ENCODE data around the gene CALN1.
"Not testable (repeated sequence)": the region's sequence is repeated elsewhere in the genome, so short reads cannot be mapped to it uniquely, and the experiment has no call there.

The CALN1 gene

DNA sequence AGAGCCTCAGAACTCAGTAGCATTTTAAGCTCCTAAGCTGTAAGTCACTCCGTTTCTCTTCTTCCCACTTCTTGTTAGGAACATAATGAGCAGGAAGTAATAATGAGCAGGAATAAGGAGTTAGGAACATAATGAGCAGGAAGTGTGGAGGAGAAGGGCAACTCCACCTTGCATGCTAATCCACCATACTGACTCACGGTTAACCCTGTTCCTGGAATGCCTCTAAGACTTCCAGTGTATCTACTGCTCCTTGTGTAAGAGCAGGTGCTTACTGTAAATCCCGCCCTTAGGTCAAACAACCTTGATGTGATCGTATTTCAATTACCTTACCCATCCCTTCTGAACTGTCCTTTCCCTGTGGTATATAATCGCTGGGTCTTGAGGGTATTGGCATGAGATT lies 528.7 kb downstream of the CALN1 start:
- DNase-seq (ENCODE audit: low spot score): no peak
- FAIRE-seq: no peak

DNA sequence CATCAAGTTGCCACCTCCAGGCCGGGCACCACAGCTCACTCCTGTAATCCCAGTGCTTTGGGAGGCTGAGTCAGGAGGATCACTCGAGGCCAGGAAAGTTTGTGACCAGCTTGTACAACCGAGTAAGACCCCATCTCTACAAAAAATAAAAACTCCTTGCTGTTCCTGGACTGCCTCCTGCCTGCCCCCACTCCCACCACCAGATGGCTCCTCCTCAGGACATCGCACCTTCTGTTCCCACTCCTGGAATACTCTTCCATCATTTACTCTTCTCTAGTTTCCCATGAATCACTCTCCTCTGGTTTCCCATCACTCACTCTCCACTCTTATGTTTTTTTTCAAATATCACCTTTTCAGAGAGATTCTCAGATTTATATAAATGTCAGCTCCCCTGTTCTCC lies 540.7 kb downstream of the CALN1 start:
- DNase-seq (ENCODE audit: low spot score) (peak; percentile 23), FAIRE-seq (no peak)

GRCh38 chr7:71870812-71871211 lies 541.3 kb downstream of the CALN1 start:
- no peak for DNase-seq (ENCODE audit: low spot score)
- FAIRE-seq: no peak

GRCh38 chr7:71868797-71869196 lies 543.3 kb downstream of the CALN1 start:
- peak; percentile 88 for DNase-seq (ENCODE audit: low spot score)

DNA sequence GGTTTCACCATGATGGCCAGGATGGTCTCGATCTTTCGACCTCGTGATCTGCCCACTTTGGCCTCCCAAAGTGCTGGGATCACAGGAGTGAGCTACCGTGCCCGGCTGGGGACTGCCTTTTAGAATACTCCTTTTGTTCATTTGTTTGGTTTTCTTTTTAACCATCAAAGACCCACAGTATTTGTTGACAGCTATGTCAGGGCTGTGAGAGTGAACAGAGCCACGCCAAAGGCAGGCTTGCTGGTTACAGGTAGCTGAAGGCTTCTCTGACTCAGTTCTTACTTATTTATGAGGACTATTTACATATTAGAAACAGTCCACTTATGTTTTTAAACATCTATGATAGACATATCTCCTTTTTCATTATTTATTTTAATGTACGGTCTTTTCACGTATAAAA lies 544.5 kb downstream of the CALN1 start:
- no peak for FAIRE-seq

More at GRCh38 chr7:71868797-71869196, 543.3 kb downstream of the CALN1 start:
- no peak for FAIRE-seq

GRCh38 chr7:71865172-71865571 lies 547.0 kb downstream of the CALN1 start:
- DNase-seq (ENCODE audit: low spot score): no peak
- no peak for FAIRE-seq

More for the DNA sequence above, 544.5 kb downstream of the CALN1 start:
- no peak for DNase-seq (ENCODE audit: low spot score)

DNA sequence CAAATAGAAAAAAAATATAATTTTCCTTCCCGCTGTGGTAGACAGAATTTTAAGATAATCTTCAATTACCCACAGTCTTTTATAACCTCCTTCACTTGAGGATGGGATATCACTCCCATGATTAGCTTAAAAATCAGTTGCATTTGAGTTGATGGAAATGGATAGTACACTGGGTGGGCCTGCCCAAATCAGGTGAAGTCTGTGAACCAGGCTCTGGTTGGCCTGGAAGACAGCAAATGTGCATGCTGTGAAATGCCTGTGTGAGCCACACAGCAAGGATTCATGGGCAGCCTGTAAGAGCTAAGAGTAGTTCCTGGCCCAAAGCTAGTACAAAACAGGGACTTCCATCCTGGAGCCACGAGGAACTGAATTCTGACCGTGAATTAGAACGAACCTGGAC lies 548.0 kb downstream of the CALN1 start:
- FAIRE-seq (no peak), DNase-seq (ENCODE audit: low spot score) (no peak)

DNA sequence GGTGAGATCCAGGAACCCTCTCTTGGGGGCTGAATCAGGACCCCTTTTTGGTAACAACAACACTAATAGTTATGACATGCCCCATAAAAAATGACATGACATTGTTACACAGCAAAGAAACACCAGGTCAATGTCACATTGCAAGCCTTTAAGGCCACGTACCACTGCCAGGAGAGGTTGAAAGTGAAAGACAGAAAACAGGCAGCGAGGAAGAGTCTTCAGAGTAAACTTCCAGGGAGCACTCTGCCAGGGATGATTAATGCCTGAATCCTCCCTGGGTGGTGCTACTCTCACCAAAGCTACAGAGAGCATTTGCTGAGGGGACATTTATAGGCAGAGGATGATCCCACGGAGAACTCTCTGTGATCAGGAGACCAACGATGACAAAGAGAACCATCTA lies 551.6 kb downstream of the CALN1 start:
- DNase-seq (ENCODE audit: low spot score) (no peak), FAIRE-seq (no peak)

DNA sequence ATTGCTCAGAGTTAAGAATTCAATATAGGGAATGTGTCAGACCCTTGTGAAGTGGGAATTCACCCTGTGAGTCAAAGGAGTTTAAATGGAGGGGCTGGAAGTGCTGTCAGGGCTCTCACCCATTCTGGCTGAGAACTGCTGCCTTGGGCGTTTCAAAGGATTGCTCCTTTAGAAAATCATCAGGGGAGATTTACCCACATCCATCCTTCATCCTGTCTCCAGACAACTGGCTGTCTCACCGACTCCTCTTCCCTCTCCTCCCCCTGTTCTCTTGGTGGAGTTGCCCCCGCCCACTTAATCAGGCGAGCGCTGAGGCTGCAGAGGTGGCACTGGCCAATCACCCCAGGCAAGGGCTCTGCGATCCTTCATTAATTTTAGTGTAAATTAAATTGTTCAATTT lies 554.8 kb downstream of the CALN1 start:
- no peak for FAIRE-seq

GRCh38 chr7:71854546-71855397 lies 557.4 kb downstream of the CALN1 start:
- FAIRE-seq (no peak), DNase-seq (ENCODE audit: low spot score) (no peak)

More for the DNA sequence above, 554.8 kb downstream of the CALN1 start:
- no peak for DNase-seq (ENCODE audit: low spot score)

- DNase-seq (ENCODE audit: low spot score): no peak
- FAIRE-seq: no peak
Observed at GRCh38 chr7:71851776-71852498, 560.2 kb downstream of the CALN1 start.

- DNase-seq (ENCODE audit: low spot score): no peak
- FAIRE-seq: no peak
Observed at GRCh38 chr7:71846160-71846559, 566.0 kb downstream of the CALN1 start.

GRCh38 chr7:71843676-71844075 lies 568.5 kb downstream of the CALN1 start:
- FAIRE-seq: no peak
- DNase-seq (ENCODE audit: low spot score): no peak

- no peak for FAIRE-seq
- no peak for DNase-seq (ENCODE audit: low spot score)
Observed at GRCh38 chr7:71842786-71843185, 569.4 kb downstream of the CALN1 start.

- DNase-seq (ENCODE audit: low spot score) (no peak), FAIRE-seq (no peak)
Observed at GRCh38 chr7:71842381-71842780, 569.8 kb downstream of the CALN1 start.

GRCh38 chr7:71835056-71835455 lies 577.1 kb downstream of the CALN1 start:
- DNase-seq (ENCODE audit: low spot score) (no peak), FAIRE-seq (no peak)

GRCh38 chr7:71829515-71829914 lies 582.6 kb downstream of the CALN1 start:
- no peak for FAIRE-seq
- no peak for DNase-seq (ENCODE audit: low spot score)

DNA sequence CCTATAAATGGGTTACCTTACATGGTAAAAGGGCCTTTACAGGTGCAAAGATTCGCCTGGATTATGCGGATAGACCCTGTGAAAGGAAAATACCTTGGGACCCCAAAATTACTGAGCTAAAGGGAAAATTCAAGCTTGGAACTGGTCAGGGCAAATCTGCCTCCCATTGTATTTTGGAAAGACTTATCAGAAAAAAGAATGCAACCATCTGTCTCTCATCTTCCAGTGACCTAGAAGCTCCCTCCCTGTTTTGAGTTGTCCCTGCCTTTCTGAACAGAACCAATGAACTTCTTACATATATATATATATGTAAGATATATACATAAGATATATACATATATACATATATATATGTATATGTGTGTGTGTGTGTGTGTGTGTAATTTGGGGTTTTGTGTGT lies 583.8 kb downstream of the CALN1 start:
- no peak for DNase-seq (ENCODE audit: low spot score)
- FAIRE-seq: no peak

DNA sequence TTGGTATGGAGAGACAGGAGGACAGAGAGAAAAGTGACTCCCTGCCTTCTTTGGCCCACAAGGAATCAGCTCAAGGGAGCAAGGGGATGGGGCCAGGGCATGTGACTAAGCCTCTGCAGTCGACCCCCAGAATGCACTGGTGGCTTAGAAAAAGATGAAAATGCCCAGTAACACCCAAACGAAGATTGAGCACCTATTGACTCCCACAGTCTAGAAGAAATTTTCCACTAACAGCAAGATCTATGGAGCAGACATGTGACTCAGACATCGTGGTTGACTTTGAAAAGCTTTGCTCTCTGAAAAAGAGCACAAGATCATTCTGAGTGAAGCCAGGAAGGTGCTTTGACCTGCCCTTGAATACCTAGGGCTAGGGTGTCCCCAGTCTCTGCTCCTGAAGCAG lies 586.0 kb downstream of the CALN1 start:
- no peak for FAIRE-seq
- no peak for DNase-seq (ENCODE audit: low spot score)

- FAIRE-seq: no peak
- DNase-seq (ENCODE audit: low spot score): peak; percentile 87
Observed at GRCh38 chr7:71824006-71824760, 588.0 kb downstream of the CALN1 start.

- FAIRE-seq; DNase-seq (ENCODE audit: low spot score): not testable (repeated sequence)
Observed at GRCh38 chr7:71822406-71822805, 589.7 kb downstream of the CALN1 start.

DNA sequence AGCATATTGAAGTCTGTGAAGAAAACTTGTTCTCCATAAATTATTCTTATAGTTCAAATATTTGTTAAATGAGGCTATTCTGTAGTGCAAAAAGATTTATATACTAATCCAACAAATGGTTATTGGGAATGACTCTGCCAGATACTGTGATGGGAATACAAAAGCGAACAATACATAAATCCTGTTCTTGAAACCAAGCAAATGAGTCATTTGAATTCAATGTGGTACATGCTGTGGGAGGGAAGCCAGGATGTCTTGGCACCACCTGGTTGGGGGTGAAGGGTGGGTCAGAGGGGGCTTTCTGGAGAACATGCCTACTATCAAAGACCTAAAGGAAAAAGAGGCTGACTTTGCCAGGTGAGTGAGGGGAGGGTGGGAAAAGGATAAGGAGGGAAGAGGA lies 594.2 kb downstream of the CALN1 start:
- FAIRE-seq (peak; percentile 5), DNase-seq (ENCODE audit: low spot score) (peak; percentile 50)

Data from urothelium cell line (cell line).